ENCODE data around the gene KDM6B.
"Not testable (repeated sequence)": the region's sequence is repeated elsewhere in the genome, so short reads cannot be mapped to it uniquely, and the experiment has no call there.

Gene KDM6B

GRCh38 chr17:7852262-7852670 is 18.2 kb downstream of the KDM6B start:
- no peak for DNase-seq (ENCODE audit: low read depth, low spot score)

DNA sequence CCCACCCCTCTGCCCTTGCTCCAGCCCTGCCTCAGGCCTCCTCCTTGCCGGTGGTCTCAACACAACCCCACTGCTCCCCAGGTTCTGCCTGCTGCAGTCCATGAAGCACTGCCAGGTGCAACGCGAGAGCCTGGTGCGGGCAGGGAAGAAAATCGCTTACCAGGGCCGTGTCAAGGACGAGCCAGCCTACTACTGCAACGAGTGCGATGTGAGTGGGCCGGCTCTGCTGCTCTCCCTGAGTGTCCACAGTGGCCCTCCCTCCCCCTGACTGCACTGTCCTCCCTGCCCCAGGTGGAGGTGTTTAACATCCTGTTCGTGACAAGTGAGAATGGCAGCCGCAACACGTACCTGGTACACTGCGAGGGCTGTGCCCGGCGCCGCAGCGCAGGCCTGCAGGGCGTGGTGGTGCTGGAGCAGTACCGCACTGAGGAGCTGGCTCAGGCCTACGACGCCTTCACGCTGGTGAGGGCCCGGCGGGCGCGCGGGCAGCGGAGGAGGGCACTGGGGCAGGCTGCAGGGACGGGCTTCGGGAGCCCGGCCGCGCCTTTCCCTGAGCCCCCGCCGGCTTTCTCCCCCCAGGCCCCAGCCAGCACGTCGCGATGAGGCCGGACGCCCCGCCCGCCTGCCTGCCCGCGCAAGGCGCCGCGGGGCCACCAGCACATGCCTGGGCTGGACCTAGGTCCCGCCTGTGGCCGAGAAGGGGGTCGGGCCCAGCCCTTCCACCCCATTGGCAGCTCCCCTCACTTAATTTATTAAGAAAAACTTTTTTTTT is 19.1 kb downstream of the KDM6B start:
- peak; percentile 77 for DNase-seq (ENCODE audit: low read depth, low spot score)

GRCh38 chr17:7853691-7854038 is 19.6 kb downstream of the KDM6B start:
- DNase-seq (ENCODE audit: low read depth, low spot score), result peak; percentile 75

GRCh38 chr17:7854078-7854777 is 20.2 kb downstream of the KDM6B start:
- no peak for DNase-seq (ENCODE audit: low read depth, low spot score)

- DNase-seq (ENCODE audit: low read depth, low spot score), result peak; percentile 94
These were observed 21.0 kb downstream of the KDM6B start, which contains the start of gene TMEM88 for GRCh38 chr17:7854851-7855659. TSS of gene TMEM88 (plus strand) at chr17:7855066. CDS start at chr17:7855075, 9 bp downstream.

DNA sequence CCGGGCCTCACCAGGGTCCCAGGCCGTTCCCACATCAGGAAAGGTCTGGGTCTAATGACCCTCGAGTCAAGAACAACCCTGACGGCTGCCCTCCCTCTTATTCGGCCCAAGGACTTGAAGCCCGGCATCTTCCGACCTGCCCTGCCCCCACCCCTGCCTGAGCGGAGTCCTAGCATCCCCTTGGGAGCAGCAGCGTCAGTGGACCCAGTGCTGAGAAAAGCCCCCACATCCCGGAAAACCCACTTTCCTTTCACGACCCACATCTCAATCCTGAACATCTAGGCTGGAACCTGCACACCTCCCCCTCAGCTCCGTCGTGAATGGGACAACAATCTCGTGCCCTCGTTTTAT is 21.6 kb downstream of the KDM6B start:
- DNase-seq (ENCODE audit: low read depth, low spot score), result no peak

DNA sequence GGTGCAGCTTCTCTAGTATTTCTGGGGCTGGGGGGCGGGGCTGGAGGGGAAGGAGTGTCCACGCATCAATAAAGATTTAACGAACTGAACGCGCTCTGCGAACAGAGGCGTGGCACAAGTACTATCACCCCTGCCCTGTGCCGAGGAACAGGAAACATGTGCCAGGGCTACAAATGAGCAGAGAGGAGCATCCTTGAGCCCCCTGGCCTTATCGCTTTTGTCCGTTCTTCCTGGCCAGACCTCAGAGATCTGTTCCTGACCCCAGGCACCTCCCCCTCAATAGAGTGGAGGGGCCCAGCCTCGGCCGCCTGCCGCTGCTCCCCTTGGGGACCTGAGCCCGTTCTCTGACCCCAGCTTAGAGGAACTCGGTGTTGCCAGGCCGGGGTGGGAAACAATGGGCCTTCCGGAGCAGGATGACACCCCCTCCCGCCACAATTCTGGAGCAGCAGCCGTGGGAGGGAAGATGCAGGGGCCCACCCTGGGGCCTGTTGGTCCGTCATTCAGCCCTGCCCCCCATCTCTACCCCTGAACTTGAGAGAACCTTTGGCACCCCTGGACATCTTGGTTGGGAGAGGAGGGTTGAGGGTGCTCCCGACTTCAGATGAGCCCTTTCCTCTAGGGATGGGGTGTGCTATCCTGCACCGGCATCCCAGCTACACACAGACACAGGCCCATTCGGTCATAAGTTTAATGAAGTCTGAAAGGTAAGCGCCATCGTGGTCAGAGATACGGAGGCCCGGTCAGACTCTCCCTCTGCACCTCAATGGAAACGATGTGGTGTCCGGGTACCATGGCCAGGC is 22.2 kb downstream of the KDM6B start:
- peak; percentile 45 for DNase-seq (ENCODE audit: low read depth, low spot score)

DNA sequence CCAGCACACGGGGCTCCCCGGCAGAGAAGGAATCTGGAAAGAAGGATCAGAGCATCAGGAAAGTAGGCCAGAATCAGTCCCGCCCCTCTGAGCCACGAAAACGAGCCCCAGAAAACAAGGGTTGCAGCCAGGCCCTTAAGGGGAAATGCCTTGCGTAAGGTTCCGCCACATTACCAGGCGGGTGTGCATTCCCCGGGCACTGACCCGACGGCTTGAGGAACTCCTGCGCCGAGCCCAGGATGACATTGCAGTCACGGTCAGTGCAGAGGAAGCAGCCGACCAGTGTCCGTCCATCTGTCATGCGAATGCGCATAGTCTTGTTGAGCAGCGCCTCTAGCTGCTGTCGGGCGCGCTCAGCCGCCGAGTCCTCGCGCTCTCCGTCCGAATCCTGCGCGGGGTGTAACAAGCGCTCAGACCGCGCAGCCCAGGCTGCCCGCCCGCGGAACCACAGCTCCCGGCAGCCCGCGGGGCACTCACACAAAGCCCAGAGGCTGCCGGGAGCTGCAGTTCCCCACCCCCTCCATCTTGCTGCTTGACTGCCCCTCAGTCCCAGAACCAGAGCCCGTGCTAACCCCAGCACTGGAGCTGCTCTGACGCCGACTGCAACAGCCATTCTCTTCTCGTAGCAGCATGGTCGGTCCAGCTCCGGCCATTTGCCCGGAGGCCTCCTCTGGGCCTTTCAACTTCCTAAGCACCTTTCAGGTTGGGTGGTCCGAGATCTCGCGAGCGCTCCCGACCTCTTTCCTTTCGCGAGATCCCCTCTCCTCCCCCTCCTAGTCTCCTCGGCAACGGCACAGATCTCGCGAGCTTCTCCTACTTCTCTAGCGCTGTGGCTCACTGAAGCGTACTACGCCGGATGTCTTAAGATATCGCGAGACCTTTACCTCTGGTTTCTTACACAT is 23.0 kb downstream of the KDM6B start, which contains the start of gene NAA38:
Gene NAA38, minus strand, starts transcription at position 749 of the 902 bp plus-strand sequence. Its CDS starts 96 bp downstream, at position 653.
- peak; percentile 100 for DNase-seq (ENCODE audit: low read depth, low spot score)

GRCh38 chr17:7857713-7858521 is 23.9 kb downstream of the KDM6B start, which contains the start of gene CYB5D1:
TSS of gene CYB5D1 (plus strand) at chr17:7858003. CDS start at chr17:7858135, 132 bp downstream.
- DNase-seq (ENCODE audit: low read depth, low spot score), result peak; percentile 94

DNA sequence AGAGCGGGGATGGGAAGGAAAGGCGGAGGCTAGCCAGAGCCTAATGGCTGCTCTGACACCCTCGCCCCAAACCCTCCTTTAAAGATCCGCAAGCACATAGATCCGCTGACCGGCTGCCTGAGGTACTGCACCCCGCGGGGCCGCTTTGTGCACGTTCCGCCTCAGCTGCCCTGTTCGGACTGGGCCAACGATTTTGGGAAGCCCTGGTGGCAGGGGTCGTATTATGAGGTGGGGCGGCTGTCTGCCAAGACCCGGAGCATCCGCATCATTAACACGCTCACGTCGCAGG is 24.4 kb downstream of the KDM6B start:
- peak; percentile 77 for DNase-seq (ENCODE audit: low read depth, low spot score)

GRCh38 chr17:7859028-7859427 is 25.0 kb downstream of the KDM6B start:
- no peak for DNase-seq (ENCODE audit: low read depth, low spot score)

DNA sequence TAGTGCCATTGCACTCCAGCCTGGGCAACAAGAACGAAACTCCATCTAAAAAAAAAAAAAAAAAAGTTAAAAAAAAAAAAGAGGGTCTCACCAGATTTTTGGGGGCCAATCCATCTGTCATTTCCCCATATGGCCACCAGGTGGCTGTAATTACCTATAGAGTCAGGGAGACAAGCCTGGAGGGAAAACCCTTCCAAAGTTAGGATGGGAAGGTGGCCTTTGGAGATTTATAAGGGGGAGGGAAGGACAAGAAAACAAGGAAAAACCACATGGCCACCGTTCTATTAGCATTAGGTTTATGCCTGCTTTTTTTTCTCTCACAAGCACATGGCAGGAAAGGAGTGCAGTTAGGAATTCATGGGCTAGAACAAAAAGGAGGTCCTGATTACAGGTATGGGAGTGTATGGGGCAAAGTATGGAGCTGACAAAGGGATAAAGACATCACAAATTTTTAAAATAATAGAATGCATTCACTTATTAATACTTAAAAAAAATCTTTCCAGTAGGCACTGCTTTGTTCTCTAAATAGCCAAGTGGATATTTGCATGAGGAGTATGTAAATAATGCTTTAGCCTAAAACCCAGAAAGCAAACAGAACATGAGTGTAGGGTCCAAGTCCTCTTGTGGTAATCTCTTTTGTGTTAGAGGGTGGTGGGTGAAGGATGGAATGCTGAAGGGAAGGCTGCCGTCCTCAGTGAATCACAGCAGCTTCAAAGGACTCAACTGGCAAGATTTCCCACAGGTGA is 28.8 kb downstream of the KDM6B start:
- DNase-seq (ENCODE audit: low read depth, low spot score), result peak; percentile 53

GRCh38 chr17:7864384-7864783 is 30.4 kb downstream of the KDM6B start:
- DNase-seq (ENCODE audit: low read depth, low spot score), result not testable (repeated sequence)

DNA sequence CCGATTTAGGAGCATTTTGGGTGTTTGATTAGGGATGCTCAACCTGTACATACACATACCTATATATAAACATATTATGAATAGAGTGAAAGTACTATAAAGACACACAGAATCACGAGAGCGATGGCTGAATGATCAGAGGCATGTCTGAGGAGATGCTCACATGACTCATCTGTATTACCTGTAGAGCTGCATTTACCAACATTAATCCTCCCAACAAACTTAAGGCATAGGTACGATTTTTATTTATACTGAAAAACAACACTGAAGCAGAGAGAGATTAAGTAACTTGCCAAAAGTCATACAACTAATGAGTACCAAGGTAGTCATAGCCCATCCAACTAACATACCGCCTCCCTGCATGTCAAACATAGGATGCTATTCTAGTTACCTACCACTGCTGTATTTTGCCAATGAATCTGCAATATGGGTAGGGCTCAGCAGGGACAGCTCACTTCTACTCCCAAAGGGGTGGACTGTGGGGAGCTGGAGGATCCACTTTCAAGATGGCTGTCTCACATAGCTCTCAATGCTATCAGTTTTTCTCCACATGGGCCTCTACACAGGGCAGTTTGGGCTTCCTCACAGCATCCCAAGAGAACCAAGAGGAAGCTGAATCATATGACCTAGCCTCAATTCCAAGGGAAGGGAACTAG is 31.1 kb downstream of the KDM6B start:
- DNase-seq (ENCODE audit: low read depth, low spot score), result no peak

GRCh38 chr17:7867881-7868329 is 33.9 kb downstream of the KDM6B start:
- DNase-seq (ENCODE audit: low read depth, low spot score), result no peak

DNA sequence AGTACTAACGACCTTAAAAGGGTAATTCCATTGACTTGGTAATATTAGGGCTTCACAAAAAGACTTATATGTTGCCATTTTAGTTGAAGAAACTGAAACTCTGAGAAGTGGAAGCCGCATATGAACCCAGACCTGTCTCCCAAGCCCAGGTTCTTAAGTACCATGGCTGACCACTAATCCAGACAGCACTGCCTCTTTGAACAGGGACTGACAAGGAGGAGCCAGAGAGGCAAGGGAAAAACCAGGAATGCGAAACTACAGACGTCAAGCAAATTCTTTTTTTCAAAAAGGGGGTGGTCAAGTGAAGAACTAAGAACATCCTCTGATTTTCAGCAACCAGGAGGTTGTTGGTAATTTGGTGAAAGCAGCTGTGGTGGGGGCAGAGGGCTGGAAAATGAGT is 39.0 kb downstream of the KDM6B start:
- DNase-seq (ENCODE audit: low read depth, low spot score), result no peak

DNA sequence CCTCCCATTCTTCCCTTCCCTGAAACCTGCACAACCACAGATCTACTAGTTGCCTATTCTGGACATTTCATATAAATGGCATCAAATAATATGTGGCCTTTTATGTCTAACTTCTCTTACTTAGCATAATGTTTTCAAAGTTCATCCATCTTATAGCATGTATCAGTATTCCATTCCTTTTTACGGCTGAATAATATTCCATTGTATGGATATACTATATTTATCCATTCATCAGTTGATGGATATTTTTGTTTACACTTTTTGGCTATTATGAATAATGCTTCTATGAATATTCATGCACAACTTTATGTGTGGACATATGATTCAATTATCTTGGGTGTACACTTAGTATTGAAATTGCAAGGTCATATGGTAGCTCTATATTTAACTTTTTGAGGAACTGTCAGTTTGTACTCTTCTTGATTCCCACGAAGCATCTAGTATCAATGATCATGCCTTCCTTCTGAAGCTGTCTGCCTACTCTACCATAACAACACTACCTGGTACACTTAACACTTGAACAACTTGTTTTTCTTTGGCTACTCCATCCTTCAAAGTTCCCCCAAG is 41.9 kb downstream of the KDM6B start:
- no peak for DNase-seq (ENCODE audit: low read depth, low spot score)

DNA sequence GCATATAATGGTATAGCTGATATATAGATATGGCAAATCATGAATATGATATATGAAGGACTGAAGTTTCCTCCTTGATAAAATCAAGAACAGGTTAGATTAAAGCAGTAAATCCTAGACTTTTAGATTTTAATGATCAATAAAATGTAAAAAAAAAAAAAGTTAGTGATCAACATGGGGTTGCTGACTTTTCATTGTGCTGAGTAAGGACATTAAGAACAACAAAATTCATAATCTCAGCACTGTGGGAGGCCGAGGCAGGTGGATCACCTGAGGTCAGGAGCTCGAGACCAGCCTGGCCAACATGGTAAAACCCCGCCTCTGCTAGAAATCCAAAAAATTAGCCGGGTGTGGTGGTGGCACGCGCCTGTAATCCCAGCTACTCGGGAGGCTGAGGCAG is 44.2 kb downstream of the KDM6B start:
- no peak for DNase-seq (ENCODE audit: low read depth, low spot score)
